ENCODE data around the gene MDGA2.

The MDGA2 gene

GRCh38 chr14:47153746-47154145 is 521.7 kb downstream of the MDGA2 start:
- H3K4me2 ChIP-seq (ENCODE audit: insufficient read depth, low read length, poor library complexity, severe bottlenecking), result no peak overlapping the region
- H3K9me3 ChIP-seq (replicated peaks in 1 of 2; ENCODE audit: control insufficient read depth in 2 of 2, insufficient read depth in 1 of 2, low read depth in 1 of 2, low read length in 2 of 2), result peaks cover 0 to 2% of the 10 kb centered on the region in 2 donors
- no peak overlapping the region for H2AFZ ChIP-seq (ENCODE audit: low read length)
- H2BK12ac ChIP-seq (ENCODE audit: low read length), result no peak overlapping the region
- H4K8ac ChIP-seq (ENCODE audit: low read depth, low read length), result no peak overlapping the region
- H3K4me1 ChIP-seq (ENCODE audit: control insufficient read depth in 2 of 2, insufficient read depth in 1 of 2, low read depth in 1 of 2, low read length in 2 of 2), result peaks cover 0 to 2% of the 10 kb centered on the region in 2 donors
- H3K23ac ChIP-seq (ENCODE audit: low read depth, low read length, poor library complexity), result no peak overlapping the region
- no peaks in the 10 kb centered on the region for H3K79me1 ChIP-seq (ENCODE audit: low read depth, low read length)
- no peaks in the 10 kb centered on the region for H3K27me3 ChIP-seq (ENCODE audit: control insufficient read depth in 3 of 3, insufficient read depth in 3 of 3, low read depth in 1 of 3, low read length in 3 of 3)
- H3K18ac ChIP-seq (ENCODE audit: low read length), result no peak overlapping the region
- no peak overlapping the region for H3K4me3 ChIP-seq (ENCODE audit: low read length in 2 of 2)
- H2BK15ac ChIP-seq (ENCODE audit: low read length), result no peak overlapping the region
- H2BK120ac ChIP-seq (ENCODE audit: low read depth, low read length), result no peak overlapping the region
- H2AK5ac ChIP-seq (ENCODE audit: low read depth, low read length), result no peak overlapping the region
- H3K4ac ChIP-seq (ENCODE audit: low read length), result no peak overlapping the region
- H3K14ac ChIP-seq (ENCODE audit: low read length), result no peak overlapping the region
- H3K36me3 ChIP-seq (replicated peaks in 1 of 2; ENCODE audit: control insufficient read depth in 2 of 2, insufficient read depth in 2 of 2, low read length in 2 of 2), result no peaks in the 10 kb centered on the region
- H2BK5ac ChIP-seq (ENCODE audit: low read length), result no peak overlapping the region
- DNase-seq (ENCODE audit: low spot score), result no peak
- H4K91ac ChIP-seq (ENCODE audit: low read depth, low read length, poor library complexity), result no peak overlapping the region
- no peak overlapping the region for H3K9ac ChIP-seq (ENCODE audit: low read depth, low read length, poor library complexity)
- no peak overlapping the region for H3K27ac ChIP-seq (replicated peaks; ENCODE audit: low read length)

DNA sequence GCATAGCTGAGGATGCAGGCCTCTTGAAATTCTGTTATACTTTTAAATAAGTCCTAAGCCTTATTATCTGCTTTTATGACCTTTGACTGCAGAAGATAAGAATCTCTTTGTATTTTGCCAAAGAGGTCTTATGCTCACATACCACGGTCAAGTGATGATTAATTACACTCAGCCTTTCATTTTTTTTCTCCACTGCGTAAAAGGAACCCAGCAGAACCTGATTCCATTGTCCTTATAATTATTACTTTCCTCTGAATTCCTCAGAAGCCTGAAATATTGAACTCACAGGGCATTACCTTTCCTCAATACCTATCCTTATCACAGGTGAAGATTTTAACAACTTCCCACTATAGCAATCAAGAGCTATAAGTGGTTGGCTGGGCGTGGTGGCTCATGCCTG is 525.1 kb downstream of the MDGA2 start:
- H3K18ac ChIP-seq (ENCODE audit: low read length), result no peak overlapping the region
- no peak overlapping the region for H4K8ac ChIP-seq (ENCODE audit: low read depth, low read length)
- no peak overlapping the region for H3K4ac ChIP-seq (ENCODE audit: low read length)
- WGBS, 2 donors (ENCODE audit: extremely low coverage in 2 of 2, insufficient read length in 2 of 2, insufficient replicate concordance in 1 of 2), result no CpG with 5 or more reads among the region's 3 CpGs
- no peak overlapping the region for H4K91ac ChIP-seq (ENCODE audit: low read depth, low read length, poor library complexity)
- no peak overlapping the region for H2BK15ac ChIP-seq (ENCODE audit: low read length)
- no peak for DNase-seq (ENCODE audit: low spot score)
- H3K4me1 ChIP-seq (ENCODE audit: control insufficient read depth in 2 of 2, insufficient read depth in 1 of 2, low read depth in 1 of 2, low read length in 2 of 2), result peaks cover 0 to 2% of the 10 kb centered on the region in 2 donors
- no peaks in the 10 kb centered on the region for H3K79me1 ChIP-seq (ENCODE audit: low read depth, low read length)
- H2BK5ac ChIP-seq (ENCODE audit: low read length), result no peak overlapping the region
- no peak overlapping the region for H2AFZ ChIP-seq (ENCODE audit: low read length)
- no peak overlapping the region for H3K4me3 ChIP-seq (ENCODE audit: low read length in 2 of 2)
- no peaks in the 10 kb centered on the region for H3K27me3 ChIP-seq (ENCODE audit: control insufficient read depth in 3 of 3, insufficient read depth in 3 of 3, low read depth in 1 of 3, low read length in 3 of 3)
- H2BK120ac ChIP-seq (ENCODE audit: low read depth, low read length), result no peak overlapping the region
- H3K23ac ChIP-seq (ENCODE audit: low read depth, low read length, poor library complexity), result no peak overlapping the region
- no peak overlapping the region for H3K14ac ChIP-seq (ENCODE audit: low read length)
- no peak overlapping the region for H3K27ac ChIP-seq (replicated peaks; ENCODE audit: low read length)
- peaks cover 0 to 2% of the 10 kb centered on the region in 2 donors for H3K9me3 ChIP-seq (replicated peaks in 1 of 2; ENCODE audit: control insufficient read depth in 2 of 2, insufficient read depth in 1 of 2, low read depth in 1 of 2, low read length in 2 of 2)
- no peaks in the 10 kb centered on the region for H3K36me3 ChIP-seq (replicated peaks in 1 of 2; ENCODE audit: control insufficient read depth in 2 of 2, insufficient read depth in 2 of 2, low read length in 2 of 2)
- no peak overlapping the region for H3K4me2 ChIP-seq (ENCODE audit: insufficient read depth, low read length, poor library complexity, severe bottlenecking)
- no peak overlapping the region for H2BK12ac ChIP-seq (ENCODE audit: low read length)
- H3K9ac ChIP-seq (ENCODE audit: low read depth, low read length, poor library complexity), result no peak overlapping the region
- no peak overlapping the region for H2AK5ac ChIP-seq (ENCODE audit: low read depth, low read length)

- H3K27ac ChIP-seq (replicated peaks; ENCODE audit: low read length), result no peak overlapping the region
- H3K27me3 ChIP-seq (ENCODE audit: control insufficient read depth in 3 of 3, insufficient read depth in 3 of 3, low read depth in 1 of 3, low read length in 3 of 3), result no peaks in the 10 kb centered on the region
- H3K4ac ChIP-seq (ENCODE audit: low read length), result no peak overlapping the region
- peaks cover 0 to 2% of the 10 kb centered on the region in 2 donors for H3K9me3 ChIP-seq (replicated peaks in 1 of 2; ENCODE audit: control insufficient read depth in 2 of 2, insufficient read depth in 1 of 2, low read depth in 1 of 2, low read length in 2 of 2)
- no peak overlapping the region for H2BK120ac ChIP-seq (ENCODE audit: low read depth, low read length)
- H2AFZ ChIP-seq (ENCODE audit: low read length), result no peak overlapping the region
- no peak overlapping the region for H3K9ac ChIP-seq (ENCODE audit: low read depth, low read length, poor library complexity)
- H2BK5ac ChIP-seq (ENCODE audit: low read length), result no peak overlapping the region
- no CpG with 5 or more reads among the region's 2 CpGs for WGBS, 2 donors (ENCODE audit: extremely low coverage in 2 of 2, insufficient read length in 2 of 2, insufficient replicate concordance in 1 of 2)
- no peak overlapping the region for H3K14ac ChIP-seq (ENCODE audit: low read length)
- H3K36me3 ChIP-seq (replicated peaks in 1 of 2; ENCODE audit: control insufficient read depth in 2 of 2, insufficient read depth in 2 of 2, low read length in 2 of 2), result no peaks in the 10 kb centered on the region
- no peak overlapping the region for H3K4me2 ChIP-seq (ENCODE audit: insufficient read depth, low read length, poor library complexity, severe bottlenecking)
- no peak overlapping the region for H4K8ac ChIP-seq (ENCODE audit: low read depth, low read length)
- H3K4me3 ChIP-seq (ENCODE audit: low read length in 2 of 2), result no peak overlapping the region
- H4K91ac ChIP-seq (ENCODE audit: low read depth, low read length, poor library complexity), result no peak overlapping the region
- no peak overlapping the region for H3K18ac ChIP-seq (ENCODE audit: low read length)
- no peak for DNase-seq (ENCODE audit: low spot score)
- H2AK5ac ChIP-seq (ENCODE audit: low read depth, low read length), result no peak overlapping the region
- no peak overlapping the region for H2BK15ac ChIP-seq (ENCODE audit: low read length)
- no peaks in the 10 kb centered on the region for H3K79me1 ChIP-seq (ENCODE audit: low read depth, low read length)
- H3K23ac ChIP-seq (ENCODE audit: low read depth, low read length, poor library complexity), result no peak overlapping the region
- peaks cover 0 to 2% of the 10 kb centered on the region in 2 donors for H3K4me1 ChIP-seq (ENCODE audit: control insufficient read depth in 2 of 2, insufficient read depth in 1 of 2, low read depth in 1 of 2, low read length in 2 of 2)
- H2BK12ac ChIP-seq (ENCODE audit: low read length), result no peak overlapping the region
Observed at GRCh38 chr14:47149326-47149725, 526.1 kb downstream of the MDGA2 start.

DNA sequence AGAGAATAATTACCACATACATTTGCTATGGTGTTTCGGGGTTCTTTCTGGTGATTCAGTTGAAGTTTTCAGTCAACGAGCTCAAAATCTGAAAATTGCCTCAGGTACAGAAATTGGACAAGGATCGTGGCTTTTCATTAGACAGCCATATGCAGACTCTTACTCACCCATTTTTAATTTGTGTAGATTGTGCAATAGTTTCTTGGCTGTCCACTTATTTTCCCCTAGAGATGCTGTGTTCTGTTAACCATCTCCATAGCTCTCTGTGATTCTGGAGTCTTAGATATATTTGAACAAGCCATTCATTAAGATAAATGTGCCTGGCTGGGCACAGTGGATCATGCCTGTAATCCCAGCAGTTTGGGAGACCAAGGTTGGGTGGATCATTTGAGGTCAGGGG is 526.7 kb downstream of the MDGA2 start:
- Histone ChIP-seq H3K14ac (ENCODE audit: low read length) (no peak overlapping the region), H2BK15ac (ENCODE audit: low read length) (no peak overlapping the region), H3K18ac (ENCODE audit: low read length) (no peak overlapping the region), H2BK120ac (ENCODE audit: low read depth, low read length) (no peak overlapping the region), H3K9me3 (replicated peaks in 1 of 2; ENCODE audit: control insufficient read depth in 2 of 2, insufficient read depth in 1 of 2, low read depth in 1 of 2, low read length in 2 of 2) (peaks cover 0 to 2% of the 10 kb centered on the region in 2 donors), H3K36me3 (replicated peaks in 1 of 2; ENCODE audit: control insufficient read depth in 2 of 2, insufficient read depth in 2 of 2, low read length in 2 of 2) (no peaks in the 10 kb centered on the region), H3K4me3 (ENCODE audit: low read length in 2 of 2) (no peak overlapping the region), H2BK12ac (ENCODE audit: low read length) (no peak overlapping the region), H3K4me1 (ENCODE audit: control insufficient read depth in 2 of 2, insufficient read depth in 1 of 2, low read depth in 1 of 2, low read length in 2 of 2) (peaks cover 0 to 2% of the 10 kb centered on the region in 2 donors), H4K8ac (ENCODE audit: low read depth, low read length) (no peak overlapping the region), H3K27me3 (ENCODE audit: control insufficient read depth in 3 of 3, insufficient read depth in 3 of 3, low read depth in 1 of 3, low read length in 3 of 3) (no peaks in the 10 kb centered on the region), H3K27ac (replicated peaks; ENCODE audit: low read length) (no peak overlapping the region), H2AK5ac (ENCODE audit: low read depth, low read length) (no peak overlapping the region), H4K91ac (ENCODE audit: low read depth, low read length, poor library complexity) (no peak overlapping the region), H3K4me2 (ENCODE audit: insufficient read depth, low read length, poor library complexity, severe bottlenecking) (no peak overlapping the region), H3K4ac (ENCODE audit: low read length) (no peak overlapping the region), H3K79me1 (ENCODE audit: low read depth, low read length) (no peaks in the 10 kb centered on the region), H2BK5ac (ENCODE audit: low read length) (no peak overlapping the region), H2AFZ (ENCODE audit: low read length) (no peak overlapping the region), H3K23ac (ENCODE audit: low read depth, low read length, poor library complexity) (no peak overlapping the region), H3K9ac (ENCODE audit: low read depth, low read length, poor library complexity) (no peak overlapping the region)
- no peak for DNase-seq (ENCODE audit: low spot score)
- WGBS, 2 donors (ENCODE audit: extremely low coverage in 2 of 2, insufficient read length in 2 of 2, insufficient replicate concordance in 1 of 2), result no CpG with 5 or more reads among the region's 3 CpGs

Measured in neuronal stem cell (in vitro differentiated cells).